Motor neuron (in vitro differentiated cells): Measurements from ENCODE around the gene HBD. TPM values are rescaled to one million over a fixed set of nuclear protein-coding genes. Genes with fewer than 3 reads are reported as not detected.

Experiments
- total RNA-seq, 8 experiments: library from RNA; unstranded; fragments of 300-600 nt; gene quantifications; 2 replicates each; pipeline versions ENCODE4 v1.2.3 to v1.2.4, GENCODE V29; 2022

Gene HBD
- total RNA-seq, 8 experiments from 2014 or later: 0.46 TPM; not detected in 7

Other genes starting within 250 kb of the HBD start
- gene OR51L1, start 239.6 kb downstream of the HBD start, total RNA-seq: 1 to 10 TPM in 1 of 8 experiments, under 1 TPM in 5, not detected in 2; 0.08 to 1.2 (median 0.22) TPM
- 1 to 10 TPM in 1 of 8 experiments, not detected in 7; 3.1 TPM for gene OR52J3, start 188.0 kb downstream of the HBD start, total RNA-seq
- 1 to 10 TPM in 1 of 8 experiments, under 1 TPM in 2, not detected in 5; 0.43 to 2.3 (median 0.45) TPM for gene OR52E2, start 174.9 kb downstream of the HBD start, total RNA-seq
- 1 to 10 TPM in 1 of 8 experiments, under 1 TPM in 1, not detected in 6; 0.52 to 2.6 TPM for gene OR52E1, start 164.9 kb downstream of the HBD start, total RNA-seq
- gene OR52A5, start 96.1 kb downstream of the HBD start, total RNA-seq: 1 to 10 TPM in 1 of 8 experiments, under 1 TPM in 5, not detected in 2; 0.04 to 1.6 (median 0.18) TPM
- gene OR52A1, start 79.7 kb downstream of the HBD start, total RNA-seq: under 1 TPM in 7 of 8 experiments, not detected in 1; under 0.01 to 0.56 (median 0.05) TPM
- under 1 TPM in 3 of 8 experiments, not detected in 5; 0.37 to 0.85 (median 0.46) TPM for gene OR51V1, start 33.8 kb downstream of the HBD start, total RNA-seq
- under 1 TPM in 1 of 8 experiments, not detected in 7; 0.71 TPM for gene HBB, start 7.4 kb downstream of the HBD start, total RNA-seq
- under 1 TPM in 1 of 8 experiments, not detected in 7; 0.25 TPM for gene HBG1, start 15.4 kb upstream of the HBD start, total RNA-seq
- not detected for gene HBG2, start 20.3 kb upstream of the HBD start, total RNA-seq
- under 1 TPM in 1 of 8 experiments, not detected in 7; 0.50 TPM for gene HBE1, start 35.5 kb upstream of the HBD start, total RNA-seq
- gene OR51B4, start 67.5 kb upstream of the HBD start, total RNA-seq: under 1 TPM in 3 of 8 experiments, not detected in 5; 0.52 to 0.90 (median 0.61) TPM
- gene OR51B2, start 89.8 kb upstream of the HBD start, total RNA-seq: under 1 TPM in 2 of 8 experiments, not detected in 6; 0.23 to 0.36 TPM
- under 1 TPM in 6 of 8 experiments, not detected in 2; 0.25 to 0.92 (median 0.51) TPM for gene OR51B5, start 109.0 kb upstream of the HBD start, total RNA-seq
- under 1 TPM in 4 of 8 experiments, not detected in 4; 0.21 to 0.55 (median 0.32) TPM for gene OR51B6, start 117.0 kb upstream of the HBD start, total RNA-seq
- gene OR51M1, start 149.3 kb upstream of the HBD start, total RNA-seq: under 1 TPM in 7 of 8 experiments, not detected in 1; 0.05 to 0.66 (median 0.20) TPM
- 1 to 10 TPM in 1 of 8 experiments, under 1 TPM in 4, not detected in 3; 0.11 to 1.2 (median 0.46) TPM for gene OR51Q1, start 187.6 kb upstream of the HBD start, total RNA-seq
- under 1 TPM in 4 of 8 experiments, not detected in 4; 0.16 to 0.66 (median 0.49) TPM for gene OR51I1, start 207.0 kb upstream of the HBD start, total RNA-seq
- gene OR51I2, start 214.8 kb upstream of the HBD start, total RNA-seq: under 1 TPM in 6 of 8 experiments, not detected in 2; 0.11 to 0.47 (median 0.16) TPM